ENCODE data around the gene NAPB. TPM values are rescaled to one million over a fixed set of nuclear protein-coding genes. Genes with fewer than 3 reads are reported as not detected.

The NAPB gene
- total and polyA plus RNA-seq, 2 of the 8 experiments (the other 6 are each of a cell fraction or from before 2014, with no cell fraction given) = 6.2 to 12.3 TPM

DNA sequence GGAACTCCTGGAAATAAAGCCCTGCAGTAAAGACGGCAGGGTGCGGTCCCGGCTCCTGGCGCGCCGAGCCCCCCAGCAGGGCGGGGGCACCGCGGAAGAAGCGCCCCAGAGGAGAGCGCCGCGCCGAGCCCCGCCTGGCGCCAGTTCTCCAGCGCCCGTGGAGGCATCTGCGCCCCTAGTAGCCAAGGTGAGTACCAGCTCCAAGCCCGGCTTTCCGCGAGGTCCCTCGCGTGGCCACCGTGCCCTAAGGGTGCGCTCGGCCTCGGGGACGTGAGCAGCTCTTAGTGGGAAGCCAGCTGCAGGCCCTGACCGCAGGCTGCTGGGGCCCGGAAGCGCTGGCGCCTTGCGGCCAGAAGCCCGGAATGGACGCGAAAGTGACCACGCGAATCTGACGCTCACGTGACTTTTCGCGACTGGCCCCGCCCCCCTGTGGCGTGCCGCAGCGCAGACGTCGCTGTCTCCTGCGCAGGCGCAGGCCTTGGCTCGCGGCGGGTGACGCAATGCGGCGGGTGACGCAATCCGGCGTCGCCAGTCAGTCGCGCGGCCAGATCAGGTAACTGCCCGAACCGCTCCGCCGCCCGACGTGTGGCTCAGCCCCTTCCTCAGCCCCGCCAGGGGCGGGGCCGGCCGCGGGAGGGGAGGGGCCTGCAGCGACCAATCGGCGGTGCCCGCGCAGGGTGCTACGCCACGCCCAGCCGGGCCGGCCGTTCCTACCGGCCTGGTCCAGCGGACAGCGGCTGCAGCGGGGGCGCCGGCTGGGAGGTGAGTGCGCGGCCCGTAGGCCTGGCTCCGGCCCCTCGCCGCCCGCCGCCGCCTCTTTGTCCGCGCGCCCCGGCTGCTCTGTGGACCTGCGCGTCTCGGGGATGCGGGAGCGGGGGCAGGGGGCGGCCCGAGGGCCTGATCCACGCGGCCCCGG, 59.6 kb downstream of the NAPB start, which contains the start of gene GZF1 (continued):
- TF ChIP-seq ASH2L (IDR thresholded peaks at IDR 0.05; ENCODE audit: low read length) (peak; percentile 51), MAFK (IDR thresholded peaks at IDR 0.05; ENCODE audit: low read depth, low read length) (no peak), NRF1 (IDR thresholded peaks at IDR 0.05; ENCODE audit: low read depth, low read length) (peak; percentile 95), SP2 (IDR thresholded peaks at IDR 0.05; ENCODE audit: low read length) (no peak), SP1 (IDR thresholded peaks at IDR 0.05; ENCODE audit: low read depth, low read length) (peak; percentile 55; the same call in 1 of the 2 replicates), CHD2 (IDR thresholded peaks at IDR 0.05; ENCODE audit: low read length) (0 out of 2 replicates have a peak, but pooled peaks have one; percentile 15), SIX5 (IDR thresholded peaks at IDR 0.05; ENCODE audit: low read depth, low read length) (no peak), RAD21 (IDR thresholded peaks at IDR 0.05 in 1 of 2, conservative IDR thresholded peaks at IDR 0.05 in 1 of 2; ENCODE audit: low read depth in 2 of 2, low read length in 2 of 2) (0 out of 4 replicates have a peak, but pooled peaks of 1 of the 2 experiments have one; percentile 5), BRCA1 (IDR thresholded peaks at IDR 0.05; ENCODE audit: low read depth, low read length) (no peak; the same call in 1 of the 2 replicates)
